ACHN (cell line): ENCODE measurements around the gene CDKAL1.
"Not testable (repeated sequence)": the region's sequence is repeated elsewhere in the genome, so short reads cannot be mapped to it uniquely, and the experiment has no call there.

ENCODE experiments used
- DNase-seq: peaks from one replicate; pipeline ENCODE4 v3.0.0-alpha.2; 2015
- in situ Hi-C: cut with HindIII; loops from 2 replicates; pipeline ENCODE4 v1.10.0; 2017; ENCODE audit warnings: low sequenced_read_pairs, low pct_ligation_motif_present, low pct_unique_long_range_greater_than_20kb

Gene CDKAL1

GRCh38 chr6:21070620-21071019 is 536.4 kb downstream of the CDKAL1 start:
- in situ Hi-C loops = no loop called here
- DNase-seq = no peak

- DNase-seq = no peak
- in situ Hi-C loops = no loop called here
Measured at GRCh38 chr6:21071780-21072468, 537.7 kb downstream of the CDKAL1 start.

- in situ Hi-C loops = no loop called here
- no peak for DNase-seq
Measured at GRCh38 chr6:21073318-21073839, 539.1 kb downstream of the CDKAL1 start.

GRCh38 chr6:21074484-21074883 is 540.2 kb downstream of the CDKAL1 start:
- no peak for DNase-seq
- in situ Hi-C loops = no loop called here

- no peak for DNase-seq
- in situ Hi-C loops = no loop called here
Measured at GRCh38 chr6:21075986-21076385, 541.7 kb downstream of the CDKAL1 start.

GRCh38 chr6:21078497-21078896 is 544.2 kb downstream of the CDKAL1 start:
- in situ Hi-C loops = no loop called here
- no peak for DNase-seq

GRCh38 chr6:21079468-21080048 is 545.3 kb downstream of the CDKAL1 start:
- DNase-seq = no peak
- in situ Hi-C loops = no loop called here

- DNase-seq = no peak
- in situ Hi-C loops = no loop called here
Measured at GRCh38 chr6:21080221-21080620, 546.0 kb downstream of the CDKAL1 start.

- in situ Hi-C loops = no loop called here
- no peak for DNase-seq
Measured at GRCh38 chr6:21082091-21082490, 547.8 kb downstream of the CDKAL1 start.

GRCh38 chr6:21083708-21084107 is 549.5 kb downstream of the CDKAL1 start:
- in situ Hi-C loops = no loop called here
- no peak for DNase-seq

- DNase-seq = no peak
- in situ Hi-C loops = no loop called here
Measured at GRCh38 chr6:21084656-21085055, 550.4 kb downstream of the CDKAL1 start.

- DNase-seq = no peak
- in situ Hi-C loops = no loop called here
Measured at GRCh38 chr6:21085211-21085610, 551.0 kb downstream of the CDKAL1 start.

GRCh38 chr6:21085643-21086042 is 551.4 kb downstream of the CDKAL1 start:
- DNase-seq = no peak
- in situ Hi-C loops = no loop called here

- in situ Hi-C loops = no loop called here
- DNase-seq = no peak
Measured at GRCh38 chr6:21087188-21087587, 552.9 kb downstream of the CDKAL1 start.

GRCh38 chr6:21091411-21091810 is 557.2 kb downstream of the CDKAL1 start:
- DNase-seq = no peak
- in situ Hi-C loops = no loop called here

GRCh38 chr6:21092231-21092772 is 558.0 kb downstream of the CDKAL1 start:
- DNase-seq, in situ Hi-C loops: not testable (repeated sequence)

GRCh38 chr6:21095462-21095861 is 561.2 kb downstream of the CDKAL1 start:
- DNase-seq = no peak
- in situ Hi-C loops = no loop called here

GRCh38 chr6:21098134-21098533 is 563.9 kb downstream of the CDKAL1 start:
- DNase-seq = no peak
- in situ Hi-C loops = no loop called here

GRCh38 chr6:21098744-21099143 is 564.5 kb downstream of the CDKAL1 start:
- no peak for DNase-seq
- in situ Hi-C loops = no loop called here
